Panc1 (cell line): ENCODE data around the gene FAM163B. TPM values are rescaled to one million over a fixed set of nuclear protein-coding genes. Genes with fewer than 3 reads are reported as not detected.

ENCODE experiments used
- ATAC-seq: fragments of 200-7000 bp; cut with Tn5 transposase; 2 replicates; pipeline ENCODE4 v1.9.1; 2020; ENCODE audit warnings: mild to moderate bottlenecking, moderate library complexity
- BruUV-seq: library from RNA; stranded (reverse); fragments of 400-500 nt; replicated peaks from 2 replicates; lab custom pipeline; 2021; lab: Mats Ljungman, UMichigan
- CTCF ChIA-PET: fragments of 300-600 bp; sonication (Branson Sonifier 250); formaldehyde crosslinking; loops from one replicate; lab custom pipeline; 2022; ENCODE audit warnings: antibody characterized with exemption; lab: Charles Lee
- POLR2A ChIA-PET: fragments of 300-600 bp; sonication (Branson Sonifier 250); formaldehyde crosslinking; loops from one replicate; lab custom pipeline; 2022; ENCODE audit warnings: antibody characterized with exemption; lab: Charles Lee
- DNase-seq: peaks from one replicate; pipeline ENCODE4 v3.0.0-alpha.2; 2010; ENCODE audit warnings: low read depth, low spot score
- H3K27ac ChIP-seq: 2 replicates; pipeline ENCODE4 v1.5.1; 2011; ENCODE audit warnings: mild to moderate bottlenecking, low read length, inconsistent platforms
- H3K27me3 ChIP-seq: fragments of 200-500 bp; sonication (Bioruptor generic); 2 replicates; pipeline ENCODE4 v1.6.0; 2014; ENCODE audit warnings: low read length, inconsistent platforms; ENCODE audit not compliant: control insufficient read depth, insufficient read depth
- H3K36me3 ChIP-seq: fragments of 200-500 bp; sonication (Bioruptor generic); 2 replicates; pipeline ENCODE4 v1.5.1; 2014; ENCODE audit warnings: inconsistent platforms, mild to moderate bottlenecking, low read length, moderate library complexity; ENCODE audit not compliant: control insufficient read depth, insufficient read depth
- H3K4me1 ChIP-seq: 2 replicates; pipeline ENCODE4 v1.5.1; 2011; ENCODE audit warnings: inconsistent platforms, mild to moderate bottlenecking, low read length, moderate library complexity; ENCODE audit not compliant: control insufficient read depth, insufficient read depth
- H3K4me3 ChIP-seq, 2 experiments: 2 replicates each; pipeline ENCODE4 v1.5.1; 2011 to 2012; ENCODE audit warnings: low read depth in 2 of 2, low read length in 2 of 2, mild to moderate bottlenecking in 2 of 2, inconsistent platforms in 1 of 2, moderate library complexity in 1 of 2
- H3K9me3 ChIP-seq: fragments of 200-500 bp; sonication (Bioruptor generic); 2 replicates; pipeline ENCODE4 v1.5.1; 2014; ENCODE audit warnings: low read depth, mild to moderate bottlenecking, inconsistent platforms, low read length, moderate library complexity; ENCODE audit not compliant: control insufficient read depth, insufficient read depth
- POLR2AphosphoS5 ChIP-seq: IDR thresholded peaks from 2 replicates; pipeline ENCODE4 v1.6.1; 2012; ENCODE audit warnings: mild to moderate bottlenecking, low read depth, low read length, moderate library complexity
- TCF7L2 ChIP-seq: IDR thresholded peaks from 2 replicates; pipeline ENCODE4 v1.6.1; 2011; ENCODE audit warnings: mild to moderate bottlenecking, low read depth, low read length, inconsistent platforms
- in situ Hi-C: cut with HindIII; loops from 2 replicates; pipeline ENCODE4 v1.10.0; 2016; ENCODE audit warnings: low sequenced_read_pairs, low pct_unique_long_range_greater_than_20kb
- intact Hi-C: fragments of 100-400 bp; cut with micrococcal nuclease; formaldehyde crosslinking; loops from one replicate; pipeline ENCODE4 v1.10.0; 2022; ENCODE audit not compliant: unreplicated experiment
- total RNA-seq: library from RNA; stranded (reverse); gene quantifications from one replicate; pipeline ENCODE4 v1.2.1, GENCODE V29; 2021; ENCODE audit not compliant: unreplicated experiment
- TF ChIP-seq, protein P1 (sequence below): fragments of 450-650 bp; IDR thresholded peaks from 2 replicates; pipeline ENCODE4 v1.5.1; 2017; ENCODE audit warnings: mild to moderate bottlenecking
- TF ChIP-seq, protein P2 (sequence below), 2 experiments: IDR thresholded peaks; 2 replicates each; pipeline ENCODE4 v1.6.1; 2011 to 2012; ENCODE audit warnings: low read depth in 2 of 2, control low read depth in 1 of 2, low read length in 1 of 2, mild to moderate bottlenecking in 1 of 2, moderate library complexity in 1 of 2; ENCODE audit not compliant: insufficient read depth in 1 of 2

Gene FAM163B
- total RNA-seq, 1 experiment from 2014 or later, result not detected

GRCh38 chr9:133590231-133590855, 18.8 kb downstream of the FAM163B start:
- TF ChIP-seq, protein P1, sequence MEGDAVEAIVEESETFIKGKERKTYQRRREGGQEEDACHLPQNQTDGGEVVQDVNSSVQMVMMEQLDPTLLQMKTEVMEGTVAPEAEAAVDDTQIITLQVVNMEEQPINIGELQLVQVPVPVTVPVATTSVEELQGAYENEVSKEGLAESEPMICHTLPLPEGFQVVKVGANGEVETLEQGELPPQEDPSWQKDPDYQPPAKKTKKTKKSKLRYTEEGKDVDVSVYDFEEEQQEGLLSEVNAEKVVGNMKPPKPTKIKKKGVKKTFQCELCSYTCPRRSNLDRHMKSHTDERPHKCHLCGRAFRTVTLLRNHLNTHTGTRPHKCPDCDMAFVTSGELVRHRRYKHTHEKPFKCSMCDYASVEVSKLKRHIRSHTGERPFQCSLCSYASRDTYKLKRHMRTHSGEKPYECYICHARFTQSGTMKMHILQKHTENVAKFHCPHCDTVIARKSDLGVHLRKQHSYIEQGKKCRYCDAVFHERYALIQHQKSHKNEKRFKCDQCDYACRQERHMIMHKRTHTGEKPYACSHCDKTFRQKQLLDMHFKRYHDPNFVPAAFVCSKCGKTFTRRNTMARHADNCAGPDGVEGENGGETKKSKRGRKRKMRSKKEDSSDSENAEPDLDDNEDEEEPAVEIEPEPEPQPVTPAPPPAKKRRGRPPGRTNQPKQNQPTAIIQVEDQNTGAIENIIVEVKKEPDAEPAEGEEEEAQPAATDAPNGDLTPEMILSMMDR, result no peak
- TF ChIP-seq, protein P2, sequence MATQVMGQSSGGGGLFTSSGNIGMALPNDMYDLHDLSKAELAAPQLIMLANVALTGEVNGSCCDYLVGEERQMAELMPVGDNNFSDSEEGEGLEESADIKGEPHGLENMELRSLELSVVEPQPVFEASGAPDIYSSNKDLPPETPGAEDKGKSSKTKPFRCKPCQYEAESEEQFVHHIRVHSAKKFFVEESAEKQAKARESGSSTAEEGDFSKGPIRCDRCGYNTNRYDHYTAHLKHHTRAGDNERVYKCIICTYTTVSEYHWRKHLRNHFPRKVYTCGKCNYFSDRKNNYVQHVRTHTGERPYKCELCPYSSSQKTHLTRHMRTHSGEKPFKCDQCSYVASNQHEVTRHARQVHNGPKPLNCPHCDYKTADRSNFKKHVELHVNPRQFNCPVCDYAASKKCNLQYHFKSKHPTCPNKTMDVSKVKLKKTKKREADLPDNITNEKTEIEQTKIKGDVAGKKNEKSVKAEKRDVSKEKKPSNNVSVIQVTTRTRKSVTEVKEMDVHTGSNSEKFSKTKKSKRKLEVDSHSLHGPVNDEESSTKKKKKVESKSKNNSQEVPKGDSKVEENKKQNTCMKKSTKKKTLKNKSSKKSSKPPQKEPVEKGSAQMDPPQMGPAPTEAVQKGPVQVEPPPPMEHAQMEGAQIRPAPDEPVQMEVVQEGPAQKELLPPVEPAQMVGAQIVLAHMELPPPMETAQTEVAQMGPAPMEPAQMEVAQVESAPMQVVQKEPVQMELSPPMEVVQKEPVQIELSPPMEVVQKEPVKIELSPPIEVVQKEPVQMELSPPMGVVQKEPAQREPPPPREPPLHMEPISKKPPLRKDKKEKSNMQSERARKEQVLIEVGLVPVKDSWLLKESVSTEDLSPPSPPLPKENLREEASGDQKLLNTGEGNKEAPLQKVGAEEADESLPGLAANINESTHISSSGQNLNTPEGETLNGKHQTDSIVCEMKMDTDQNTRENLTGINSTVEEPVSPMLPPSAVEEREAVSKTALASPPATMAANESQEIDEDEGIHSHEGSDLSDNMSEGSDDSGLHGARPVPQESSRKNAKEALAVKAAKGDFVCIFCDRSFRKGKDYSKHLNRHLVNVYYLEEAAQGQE (IDR thresholded peaks at IDR 0.05; ENCODE audit: insufficient read depth in 1 of 2, low read depth in 2 of 2, low read length in 1 of 2), result no peak
- POLR2A ChIA-PET, result no interaction called here
- H3K27ac ChIP-seq, result no peak overlapping the region
- no peak overlapping the region for H3K4me3 ChIP-seq
- no peaks in the 10 kb centered on the region for H3K9me3 ChIP-seq
- H3K4me1 ChIP-seq, result no peaks in the 10 kb centered on the region
- no TSS peak for BruUV-seq
- H3K27me3 ChIP-seq, result no peaks in the 10 kb centered on the region
- CTCF ChIA-PET, result no interaction called here
- ATAC-seq (no peak), DNase-seq (no peak)
- in situ Hi-C loops (no loop called here), intact Hi-C loops (no loop called here)
- H3K36me3 ChIP-seq, result no peaks in the 10 kb centered on the region

DNA sequence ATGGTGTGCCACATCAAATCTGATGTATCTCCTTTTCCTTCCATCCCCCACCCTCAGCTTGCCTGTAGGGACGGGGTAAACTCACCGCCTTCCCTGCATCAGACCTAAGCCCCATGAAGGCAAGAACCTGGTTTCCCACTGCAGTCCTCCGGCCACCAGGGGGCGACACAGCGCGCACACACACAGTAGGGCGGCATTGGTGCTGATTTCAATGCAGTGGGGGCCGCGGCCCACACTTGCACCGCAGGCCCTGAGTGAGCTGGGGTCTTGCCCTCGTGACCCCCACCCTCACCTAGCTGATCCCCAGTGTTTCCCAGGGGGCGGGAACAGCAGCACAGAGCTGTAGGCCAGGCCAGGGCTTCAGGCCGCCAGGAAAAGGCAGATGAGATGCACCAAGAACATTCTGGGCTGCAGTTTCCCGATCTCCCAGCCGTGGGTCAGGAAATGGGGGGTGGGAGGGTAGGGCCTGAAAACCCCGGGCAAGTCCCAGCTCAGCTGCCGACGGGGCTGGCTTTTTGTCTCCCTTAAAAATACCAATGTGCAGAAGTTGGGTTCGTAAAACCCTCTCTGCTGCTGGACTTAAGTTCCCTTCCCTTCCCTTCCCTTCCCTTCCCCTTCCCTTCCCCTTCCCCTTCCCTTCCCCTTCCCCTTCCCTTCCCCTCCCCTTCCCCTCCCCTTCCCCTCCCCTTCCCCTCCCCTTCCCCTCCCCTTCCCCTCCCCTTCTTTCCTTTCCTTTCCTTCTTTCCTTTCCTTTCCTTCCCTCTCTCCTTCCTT, 19.5 kb downstream of the FAM163B start:
- ChIA-PET CTCF (no interaction called here), POLR2A (no interaction called here)
- Histone ChIP-seq H3K36me3 (no peaks in the 10 kb centered on the region), H3K27me3 (no peaks in the 10 kb centered on the region), H3K4me3 (no peak overlapping the region), H3K27ac (no peak overlapping the region), H3K4me1 (peaks cover under 1% of the 10 kb centered on the region; the same call in 1 of the 2 replicates), H3K9me3 (no peaks in the 10 kb centered on the region)
- BruUV-seq, result no TSS peak
- in situ Hi-C loops, result no loop called here
- intact Hi-C loops, result no loop called here
- ATAC-seq (no peak), DNase-seq (no peak)
- no peak for TF ChIP-seq TCF7L2
- TF ChIP-seq, protein P1, result peak; percentile 84
- TF ChIP-seq POLR2AphosphoS5, result no peak
